ENCODE results near the gene RPS6KA6.

The RPS6KA6 gene

GRCh38 chrX:84187533-84188319 is at the start of gene RPS6KA6:
Gene RPS6KA6 (minus strand): TSS chrX:84188199. CDS start chrX:84187899, 300 bp downstream.
- DNase-seq (ENCODE audit: low read depth in 2 of 2), result no peak

- DNase-seq (ENCODE audit: low read depth in 2 of 2), result no peak
These were observed 36.7 kb upstream of the RPS6KA6 start for GRCh38 chrX:84224741-84225140.

DNA sequence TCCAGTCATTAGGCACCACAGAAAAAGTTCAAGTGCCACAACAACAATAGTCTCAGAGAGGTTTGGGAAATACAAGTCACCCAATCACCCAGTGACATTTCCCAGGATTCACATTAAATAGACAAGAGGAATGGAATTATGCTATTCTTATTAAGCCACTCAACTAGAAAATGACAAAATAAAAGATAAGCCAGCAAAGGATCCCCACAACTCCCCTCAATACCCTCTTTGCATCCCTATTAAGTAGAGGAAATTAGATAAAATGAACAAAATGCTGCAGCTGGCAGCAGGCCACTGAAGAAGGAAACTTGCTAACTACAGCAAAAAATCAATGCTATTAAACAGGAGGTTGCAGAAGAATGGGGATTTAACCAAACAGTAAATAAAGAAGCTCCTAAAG is 35.3 kb upstream of the RPS6KA6 start:
- no peak for DNase-seq (ENCODE audit: low read depth in 2 of 2)

DNA sequence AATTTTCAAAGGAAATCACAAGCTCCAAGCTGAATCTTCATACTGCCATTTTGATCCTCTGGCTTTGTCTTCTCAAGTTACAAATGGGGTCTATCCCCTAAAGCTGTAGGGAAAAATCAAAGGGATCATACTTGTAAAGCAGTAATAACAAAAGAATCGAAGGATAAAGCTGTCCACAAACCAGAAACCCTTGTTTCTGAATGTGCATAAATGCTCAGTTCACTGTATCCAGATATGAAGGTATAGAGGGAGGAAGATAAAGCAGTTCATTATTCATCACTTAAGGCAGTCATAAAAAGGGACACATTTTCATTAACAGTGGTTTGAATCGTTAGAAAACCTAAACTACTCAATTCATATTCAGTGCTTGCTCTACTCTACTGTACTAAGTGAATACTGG is 33.2 kb upstream of the RPS6KA6 start:
- DNase-seq (ENCODE audit: low read depth in 2 of 2), result no peak

- no peak for DNase-seq (ENCODE audit: low read depth in 2 of 2)
These were observed 31.6 kb upstream of the RPS6KA6 start for GRCh38 chrX:84219551-84219950.

DNA sequence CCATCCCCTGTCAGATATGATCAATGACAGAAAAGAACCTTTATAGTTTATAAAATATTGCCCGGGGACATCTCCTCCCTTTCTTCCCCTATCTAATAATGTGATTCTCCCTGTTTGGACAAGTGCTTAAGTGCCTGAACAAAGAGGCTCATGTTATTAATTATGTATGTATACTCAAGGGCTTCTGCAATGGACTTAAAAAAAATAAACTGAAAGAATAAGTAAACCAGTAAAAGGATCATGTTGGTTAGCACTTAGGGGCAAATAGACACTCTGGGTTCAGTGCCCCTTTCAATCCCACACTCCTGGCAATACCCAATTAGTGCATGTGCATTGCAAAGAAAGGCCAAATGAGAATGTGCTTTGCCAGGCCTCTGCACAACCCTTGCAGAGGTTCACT is 30.7 kb upstream of the RPS6KA6 start:
- DNase-seq (ENCODE audit: low read depth in 2 of 2), result no peak

- peak; percentile 8 to 15 for DNase-seq (ENCODE audit: low read depth in 2 of 2)
These were observed 28.9 kb upstream of the RPS6KA6 start for GRCh38 chrX:84216881-84217280.

DNA sequence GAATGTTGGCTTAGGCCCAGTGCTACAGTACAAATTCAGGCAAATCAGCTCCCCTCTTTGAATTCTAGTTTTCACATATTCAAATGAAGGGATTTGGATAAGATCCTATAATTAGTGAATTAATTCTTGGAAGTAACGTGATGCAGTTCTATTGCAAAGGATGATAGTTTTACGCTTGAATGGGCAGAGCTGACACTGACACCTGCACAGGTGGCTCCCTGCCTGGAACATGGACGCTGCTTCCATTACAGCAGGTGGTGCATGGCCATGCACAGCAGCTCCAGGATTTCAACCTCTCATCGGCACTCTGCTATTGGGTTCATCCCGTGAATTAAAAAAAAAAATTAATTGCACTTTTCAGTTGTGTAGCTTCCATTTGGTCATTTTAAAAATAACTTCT is 28.4 kb upstream of the RPS6KA6 start:
- DNase-seq (ENCODE audit: low read depth in 2 of 2), result no peak

GRCh38 chrX:84205276-84205675 is 17.3 kb upstream of the RPS6KA6 start:
- no peak for DNase-seq (ENCODE audit: low read depth in 2 of 2)

DNA sequence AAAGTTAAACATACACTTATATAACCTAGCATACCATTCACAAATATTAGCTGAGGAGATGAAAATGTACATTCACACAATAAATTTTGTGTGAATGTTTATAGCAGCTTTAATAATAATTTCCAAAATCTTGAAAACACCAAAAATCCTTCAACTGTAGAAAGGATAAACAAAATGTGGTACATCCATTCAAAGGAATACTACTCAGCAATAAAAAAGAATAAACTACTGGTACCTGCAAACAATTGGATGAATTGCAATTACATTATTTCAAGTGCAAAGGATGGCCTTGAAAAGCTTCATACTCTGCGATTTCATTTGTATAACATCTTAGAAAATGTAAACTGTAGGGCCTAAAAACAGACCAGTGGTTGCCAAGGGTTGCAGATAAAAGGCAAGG is 11.7 kb upstream of the RPS6KA6 start:
- no peak for DNase-seq (ENCODE audit: low read depth in 2 of 2)

- DNase-seq (ENCODE audit: low read depth in 2 of 2), result no peak
These were observed 9.6 kb upstream of the RPS6KA6 start for GRCh38 chrX:84197550-84197949.

GRCh38 chrX:84192006-84192405 is 4.0 kb upstream of the RPS6KA6 start:
- DNase-seq (ENCODE audit: low read depth in 2 of 2), result no peak

DNA sequence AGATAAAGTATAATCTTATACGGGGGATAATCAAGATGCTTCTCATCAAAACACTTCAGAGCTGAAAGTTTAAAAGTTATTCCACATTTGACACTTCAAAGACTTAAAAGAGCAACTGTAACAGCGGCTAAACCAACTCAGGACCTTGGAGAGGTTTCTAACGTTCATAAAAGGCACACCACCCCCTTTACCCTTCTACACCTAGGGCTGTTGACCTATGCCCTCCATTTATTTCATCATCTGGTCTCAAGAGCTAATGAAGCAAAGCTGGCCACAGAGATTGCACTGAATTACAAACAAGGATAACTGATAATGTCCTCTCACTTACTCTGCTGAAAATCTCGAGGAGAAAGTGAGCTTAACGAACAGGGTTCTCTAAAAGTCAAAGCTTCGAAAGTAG is 1.1 kb upstream of the RPS6KA6 start:
- no peak for DNase-seq (ENCODE audit: low read depth in 2 of 2)

GRCh38 chrX:84188320-84188834 is 378 bp upstream of the RPS6KA6 start:
- DNase-seq (ENCODE audit: low read depth in 2 of 2), result no peak

DNA sequence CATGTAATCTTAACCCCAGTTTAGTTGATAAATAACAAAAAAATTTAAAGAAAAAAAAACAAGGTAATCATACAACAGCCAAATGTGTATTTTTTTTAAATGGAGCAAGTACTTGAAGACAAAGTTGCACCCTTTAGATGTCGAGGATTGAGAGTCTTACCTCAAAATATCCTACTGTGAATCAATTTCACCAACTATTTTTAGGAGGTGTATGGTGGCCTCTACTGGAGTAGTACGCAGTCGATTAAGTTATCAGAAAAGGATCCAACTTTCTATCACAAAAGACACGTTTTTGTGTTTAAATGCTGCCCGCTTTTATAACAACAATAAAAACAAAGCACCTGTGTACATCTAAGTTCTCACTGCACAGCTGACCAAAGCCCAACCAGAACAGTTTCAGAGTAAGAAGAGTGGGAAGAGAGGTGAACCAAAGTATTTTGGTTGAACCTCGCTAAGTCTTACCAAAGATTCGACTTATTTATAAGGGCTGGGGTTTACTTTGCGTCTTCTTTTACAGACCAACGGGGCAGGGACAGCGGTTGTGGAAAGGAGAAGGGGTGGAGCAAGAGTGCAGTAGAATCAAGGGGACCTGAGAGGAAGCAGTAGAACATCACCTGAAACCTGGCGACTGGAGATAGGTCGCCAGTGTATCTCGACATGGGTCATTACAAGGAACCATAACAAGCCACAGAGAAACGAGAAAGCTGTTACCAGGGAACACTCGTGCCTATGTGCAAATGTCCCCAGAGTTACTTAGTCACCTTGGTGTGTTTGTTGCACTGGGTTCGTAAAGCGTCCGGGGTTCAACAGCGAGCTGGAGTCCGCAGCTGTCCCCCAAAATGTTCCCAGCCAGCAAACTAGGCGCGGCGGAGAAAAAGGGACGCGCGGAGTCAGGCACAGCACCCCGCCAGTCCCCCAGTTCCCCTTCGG is 1.1 kb downstream of the RPS6KA6 start:
- no peak for DNase-seq (ENCODE audit: low read depth in 2 of 2)

DNA sequence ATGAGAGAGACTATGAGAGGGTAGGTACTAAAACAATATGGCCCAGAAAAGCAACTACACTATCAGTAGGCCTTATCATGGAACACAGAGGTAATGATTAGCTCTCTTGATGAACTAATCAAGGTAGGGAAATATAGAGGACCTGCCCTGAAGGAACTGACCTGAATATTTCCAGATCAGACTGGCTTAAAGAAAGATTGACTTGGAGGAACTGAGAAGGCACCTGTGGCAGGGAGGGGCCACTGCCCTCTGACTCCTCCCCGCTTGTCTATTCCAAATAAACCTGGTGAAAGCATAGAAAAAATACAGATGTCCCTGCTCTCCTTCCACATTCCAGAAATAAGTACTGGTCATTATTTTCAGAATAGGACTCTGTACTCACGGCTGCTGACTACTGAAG is 5.5 kb downstream of the RPS6KA6 start:
- no peak for DNase-seq (ENCODE audit: low read depth in 2 of 2)

GRCh38 chrX:84175958-84176357 is 12.0 kb downstream of the RPS6KA6 start:
- DNase-seq (ENCODE audit: low read depth in 2 of 2), result no peak

DNA sequence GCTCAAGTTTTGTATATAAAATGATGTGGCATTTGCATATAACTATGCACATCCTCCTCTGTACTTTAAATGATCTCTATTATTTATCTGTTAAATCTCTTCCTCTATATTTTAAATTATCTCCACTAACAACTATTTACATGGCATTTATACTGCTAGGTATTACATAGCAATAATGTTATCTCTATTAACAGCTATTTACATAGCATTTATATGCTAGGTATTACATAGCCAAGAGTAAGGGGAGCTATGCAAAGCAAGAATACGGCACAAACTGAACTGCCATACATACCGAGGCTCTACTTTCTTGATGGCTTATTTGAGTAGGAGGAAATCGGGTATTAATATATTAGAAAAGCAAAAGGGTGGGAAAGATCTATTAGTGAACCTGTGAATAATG is 12.7 kb downstream of the RPS6KA6 start:
- no peak for DNase-seq (ENCODE audit: low read depth in 2 of 2)

DNA sequence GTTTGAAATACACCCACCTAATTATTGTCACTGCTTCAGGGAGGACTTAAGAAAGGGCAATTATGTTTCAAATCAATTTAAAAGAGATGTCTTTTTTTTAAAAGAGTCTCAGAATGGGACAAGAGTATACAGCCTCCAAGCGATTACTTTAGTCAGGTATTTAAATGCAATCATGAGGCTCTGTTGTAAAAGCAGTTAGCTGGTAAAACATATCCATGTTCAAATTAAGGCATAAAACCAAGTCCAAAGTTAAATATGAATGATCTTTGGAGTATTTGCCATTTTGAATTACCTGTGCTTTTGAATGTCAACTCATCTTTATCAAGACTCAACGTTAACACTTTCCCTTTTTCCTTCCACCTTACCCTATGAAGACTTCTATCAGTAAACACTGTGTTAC is 13.7 kb downstream of the RPS6KA6 start:
- no peak for DNase-seq (ENCODE audit: low read depth in 2 of 2)

- DNase-seq (ENCODE audit: low read depth in 2 of 2), result no peak
These were observed 17.1 kb downstream of the RPS6KA6 start for GRCh38 chrX:84170931-84171330.

- no peak for DNase-seq (ENCODE audit: low read depth in 2 of 2)
These were observed 19.4 kb downstream of the RPS6KA6 start for GRCh38 chrX:84168574-84168973.

GRCh38 chrX:84168095-84168494 is 19.9 kb downstream of the RPS6KA6 start:
- DNase-seq (ENCODE audit: low read depth in 2 of 2), result no peak

DNA sequence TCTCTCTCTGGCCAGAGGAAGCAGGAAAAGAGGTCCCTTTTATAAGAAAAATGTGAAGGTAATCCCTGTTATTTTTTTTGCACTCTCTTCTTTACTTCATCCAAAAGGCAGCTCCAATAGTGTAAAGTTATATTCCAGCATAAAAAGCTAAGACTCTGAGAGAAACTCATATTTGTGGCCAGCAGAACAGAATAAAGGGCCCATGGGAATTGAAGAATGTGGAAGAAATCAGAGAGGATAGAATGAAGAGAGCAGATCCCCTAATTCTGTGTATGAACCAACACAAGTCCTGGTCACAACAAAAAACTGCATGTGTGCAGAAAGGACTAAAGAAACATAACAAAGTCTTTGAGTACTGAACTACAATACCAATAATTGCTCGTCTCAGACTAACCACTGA is 22.3 kb downstream of the RPS6KA6 start:
- DNase-seq (ENCODE audit: low read depth in 2 of 2), result peak; percentile 27 to 30
